HG03103 (cell line): ENCODE measurements around the gene H2BK1.

Source experiments
- ATAC-seq: cut with Tn5 transposase; IDR thresholded peaks from one replicate; pipeline ENCODE4 v1.9.1; 2021; ENCODE audit warnings: low read depth; ENCODE audit not compliant: unreplicated experiment

Gene H2BK1

GRCh38 chr7:151181011-151181431 is 29.3 kb downstream of the H2BK1 start:
- ATAC-seq = no peak

GRCh38 chr7:151179946-151180345 is 30.3 kb downstream of the H2BK1 start:
- ATAC-seq = no peak

- ATAC-seq = no peak
Measured at GRCh38 chr7:151179287-151179860, 30.9 kb downstream of the H2BK1 start.

- no peak for ATAC-seq
Measured at GRCh38 chr7:151178831-151179230, 31.5 kb downstream of the H2BK1 start.

- ATAC-seq = no peak
Measured at GRCh38 chr7:151178236-151178635, 32.1 kb downstream of the H2BK1 start.

- ATAC-seq = no peak
Measured at GRCh38 chr7:151177310-151177709, 33.0 kb downstream of the H2BK1 start.

- no peak for ATAC-seq
Measured at GRCh38 chr7:151176401-151176800, 33.9 kb downstream of the H2BK1 start.

GRCh38 chr7:151175793-151176311 is 34.4 kb downstream of the H2BK1 start:
- ATAC-seq = no peak

GRCh38 chr7:151175047-151175792 is 35.1 kb downstream of the H2BK1 start:
- no peak for ATAC-seq

GRCh38 chr7:151174246-151175046 is 35.8 kb downstream of the H2BK1 start:
- no peak for ATAC-seq

- ATAC-seq = no peak
Measured at GRCh38 chr7:151173386-151174245, 36.7 kb downstream of the H2BK1 start.

- ATAC-seq = no peak
Measured at GRCh38 chr7:151172273-151173141, 37.8 kb downstream of the H2BK1 start.

GRCh38 chr7:151168787-151169162 is 41.5 kb downstream of the H2BK1 start:
- no peak for ATAC-seq

- ATAC-seq = peak; percentile 59
Measured at GRCh38 chr7:151168003-151168786, 42.1 kb downstream of the H2BK1 start.

- no peak for ATAC-seq
Measured at GRCh38 chr7:151167197-151167961, 42.9 kb downstream of the H2BK1 start, which contains the start of gene GBX1. TSS of gene GBX1 (minus strand) at chr7:151167694. CDS start at chr7:151167548, 146 bp downstream.

- no peak for ATAC-seq
Measured at GRCh38 chr7:151166629-151167196, 43.6 kb downstream of the H2BK1 start.

- no peak for ATAC-seq
Measured at GRCh38 chr7:151161757-151162156, 48.5 kb downstream of the H2BK1 start.
